Body of pancreas (tissue), 4 donors: ENCODE results near the gene CGNL1. TPM values are rescaled to one million over a fixed set of nuclear protein-coding genes. Genes with fewer than 3 reads are reported as not detected.

ENCODE experiments used
- ATAC-seq: fragments of 150-250 bp; one replicate; pipeline ENCODE4 v1.9.1; 2016
- DNase-seq, 4 donors: peaks; one replicate each; pipeline ENCODE4 v3.0.0-alpha.2; 2019
- H3K27ac ChIP-seq, 4 donors: fragments of 200-600 bp; sonication (generic); 1 replicate in 3 of 4; 2 replicates in 1 of 4; pipeline versions ENCODE4 v1.5.1 to v1.6.1; 2016 to 2019; ENCODE audit warnings: mild to moderate bottlenecking in 1 of 4, mixed read lengths in 1 of 4, moderate library complexity in 1 of 4
- H3K27me3 ChIP-seq, 2 donors: fragments of 200-600 bp; sonication (generic); one replicate each; pipeline ENCODE4 v1.6.0; 2016; ENCODE audit warnings: mild to moderate bottlenecking in 1 of 2
- H3K36me3 ChIP-seq, 2 donors: fragments of 200-600 bp; sonication (generic); replicated peaks in 1 of 2; 2 replicates each; pipeline ENCODE4 v1.5.1; 2016; ENCODE audit warnings: low read depth in 2 of 2; ENCODE audit not compliant: insufficient read depth in 1 of 2
- H3K4me1 ChIP-seq: fragments of 200-600 bp; sonication (generic); one replicate; pipeline ENCODE4 v1.6.0; 2016
- H3K4me3 ChIP-seq, 2 donors: fragments of 200-600 bp; sonication (generic); 1 replicate in 1 of 2; 2 replicates in 1 of 2; pipeline ENCODE4 v1.5.1; 2016 to 2019
- H3K9me3 ChIP-seq, 3 donors: fragments of 200-600 bp; sonication (generic); 1 replicate in 2 of 3; 2 replicates in 1 of 3; pipeline ENCODE4 v1.5.1; 2016
- POLR2A ChIP-seq, 3 donors: fragments of 450-650 bp; IDR thresholded peaks; one replicate each; pipeline ENCODE4 v1.6.1; 2016; ENCODE audit warnings: antibody characterized with exemption in 3 of 3, mild to moderate bottlenecking in 2 of 3
- WGBS, 2 donors: methylation state at CpG; one replicate each; pipeline ENCODE4 v1.1.5; 2017; 5-methylcytosine and 5-hydroxymethylcytosine counted together
- intact Hi-C: fragments of 100-400 bp; cut with DNase I; formaldehyde crosslinking; loops from one replicate; pipeline ENCODE4 v1.15.1; 2023
- total RNA-seq, 2 donors: library from RNA; depleted of rRNA; stranded (reverse); fragments of >200 nt; gene quantifications; one replicate each; pipeline ENCODE4 v1.1.0, GENCODE V29; 2016
- TF ChIP-seq, protein P1 (sequence below), 7 experiments: fragments of 450-650 bp in 4 of 7; fragments of 200-600 bp in 3 of 7; sonication (generic) in 3 of 7; IDR thresholded peaks; one replicate each; pipeline ENCODE4 v1.5.1; 2016 to 2019; ENCODE audit warnings: antibody characterized with exemption in 7 of 7

CGNL1 gene
- total RNA-seq, 2 donors from 2014 or later, result 24.7 to 30.6 TPM

DNA sequence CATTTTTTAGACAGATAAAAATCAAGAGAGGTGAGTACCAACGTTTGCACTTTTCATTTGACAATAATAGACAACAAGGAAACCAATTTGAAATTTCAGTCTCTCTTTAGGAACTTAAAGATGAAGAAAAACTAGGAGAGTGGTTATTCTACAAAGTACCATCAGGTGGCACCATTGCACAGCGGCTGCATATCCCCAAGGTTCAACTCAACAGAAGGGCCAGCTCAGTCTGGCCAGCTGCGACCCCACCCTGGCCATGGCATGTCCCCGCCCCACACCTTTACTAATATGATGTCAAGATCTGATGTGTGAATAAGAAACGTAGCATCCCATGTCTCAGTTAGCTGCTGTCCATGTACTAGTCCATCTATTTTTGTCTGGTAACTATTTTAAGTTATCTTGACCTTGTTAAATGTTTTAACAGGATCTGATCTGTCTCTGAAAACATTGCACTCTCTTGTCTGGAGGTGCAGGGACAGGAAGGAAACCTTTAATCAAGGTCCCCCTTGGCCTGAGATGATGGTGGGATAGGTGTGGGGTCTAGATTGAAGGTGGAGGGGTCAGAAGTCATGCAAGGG lies 35.5 kb upstream of the CGNL1 start:
- no peaks in the 10 kb centered on the region for H3K27me3 ChIP-seq
- WGBS, 2 donors, result 0 to 2% methylated on average over 5 of the region's 5 CpGs
- H3K4me3 ChIP-seq, result no peak overlapping the region
- DNase-seq (peak; percentile 55 to 61 (median 58)), ATAC-seq (peak; percentile 79)
- no peak overlapping the region for H3K27ac ChIP-seq
- intact Hi-C loops, result loop anchor here (10.0 kb wide), 1 partner anchor 94 kb away; no protein-coding TSS in a partner anchor
- no peaks in the 10 kb centered on the region for H3K36me3 ChIP-seq
- TF ChIP-seq, protein P1, sequence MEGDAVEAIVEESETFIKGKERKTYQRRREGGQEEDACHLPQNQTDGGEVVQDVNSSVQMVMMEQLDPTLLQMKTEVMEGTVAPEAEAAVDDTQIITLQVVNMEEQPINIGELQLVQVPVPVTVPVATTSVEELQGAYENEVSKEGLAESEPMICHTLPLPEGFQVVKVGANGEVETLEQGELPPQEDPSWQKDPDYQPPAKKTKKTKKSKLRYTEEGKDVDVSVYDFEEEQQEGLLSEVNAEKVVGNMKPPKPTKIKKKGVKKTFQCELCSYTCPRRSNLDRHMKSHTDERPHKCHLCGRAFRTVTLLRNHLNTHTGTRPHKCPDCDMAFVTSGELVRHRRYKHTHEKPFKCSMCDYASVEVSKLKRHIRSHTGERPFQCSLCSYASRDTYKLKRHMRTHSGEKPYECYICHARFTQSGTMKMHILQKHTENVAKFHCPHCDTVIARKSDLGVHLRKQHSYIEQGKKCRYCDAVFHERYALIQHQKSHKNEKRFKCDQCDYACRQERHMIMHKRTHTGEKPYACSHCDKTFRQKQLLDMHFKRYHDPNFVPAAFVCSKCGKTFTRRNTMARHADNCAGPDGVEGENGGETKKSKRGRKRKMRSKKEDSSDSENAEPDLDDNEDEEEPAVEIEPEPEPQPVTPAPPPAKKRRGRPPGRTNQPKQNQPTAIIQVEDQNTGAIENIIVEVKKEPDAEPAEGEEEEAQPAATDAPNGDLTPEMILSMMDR (IDR thresholded peaks at IDR 0.05), result peak; percentile 72 to 94 (median 88)
- no peak for TF ChIP-seq POLR2A (IDR thresholded peaks at IDR 0.05)
- H3K9me3 ChIP-seq, result no peaks in the 10 kb centered on the region
- H3K4me1 ChIP-seq, result peaks cover 14% of the 10 kb centered on the region

DNA sequence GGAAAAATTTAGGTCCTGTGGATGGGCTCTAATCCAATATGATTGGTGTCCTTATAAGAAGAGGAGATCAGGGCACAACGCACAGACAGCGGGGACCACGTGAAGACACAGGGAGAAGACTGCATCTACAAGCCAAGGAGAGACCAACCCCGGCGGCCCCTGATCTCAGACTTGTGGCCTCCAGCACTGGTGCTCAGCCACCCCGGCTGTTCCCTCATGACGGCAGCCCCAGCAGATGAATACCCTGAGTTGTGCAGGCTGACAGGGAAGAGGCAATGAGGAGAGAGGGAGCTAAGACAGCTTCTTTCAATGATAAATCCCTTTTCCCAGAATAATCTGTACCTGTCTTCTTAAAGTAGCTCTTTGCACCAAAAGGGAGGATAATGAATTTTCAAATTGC lies 33.3 kb upstream of the CGNL1 start:
- no peak for TF ChIP-seq POLR2A (IDR thresholded peaks at IDR 0.05)
- TF ChIP-seq, protein P1 (IDR thresholded peaks at IDR 0.05), result no peak
- Histone ChIP-seq H3K4me3 (no peak overlapping the region), H3K36me3 (no peaks in the 10 kb centered on the region), H3K4me1 (peaks cover 14% of the 10 kb centered on the region), H3K27ac (no peak overlapping the region), H3K9me3 (no peaks in the 10 kb centered on the region), H3K27me3 (no peaks in the 10 kb centered on the region)
- intact Hi-C loops, result loop anchor here (10.0 kb wide), 1 partner anchor 92 kb away; no protein-coding TSS in a partner anchor
- ATAC-seq (no peak), DNase-seq (no peak)
- WGBS, 2 donors, result 87 to 94% methylated on average over 7 of the region's 7 CpGs

- H3K27me3 ChIP-seq, result no peaks in the 10 kb centered on the region
- TF ChIP-seq, protein P1 (IDR thresholded peaks at IDR 0.05), result no peak
- TF ChIP-seq POLR2A (IDR thresholded peaks at IDR 0.05), result no peak
- peaks cover 14% of the 10 kb centered on the region for H3K4me1 ChIP-seq
- DNase-seq (no peak), ATAC-seq (no peak)
- WGBS, 2 donors, result 53 to 54% methylated on average over 4 to 6 of the region's 6 CpGs
- intact Hi-C loops, result loop anchor here (10.0 kb wide), 1 partner anchor 91 kb away; no protein-coding TSS in a partner anchor
- H3K36me3 ChIP-seq, result no peaks in the 10 kb centered on the region
- H3K9me3 ChIP-seq, result no peaks in the 10 kb centered on the region
- H3K4me3 ChIP-seq, result no peak overlapping the region
- no peak overlapping the region for H3K27ac ChIP-seq
Observed at GRCh38 chr15:57343498-57343897, 32.8 kb upstream of the CGNL1 start.

- Histone ChIP-seq H3K27ac (no peak overlapping the region), H3K27me3 (no peaks in the 10 kb centered on the region), H3K4me3 (no peak overlapping the region), H3K9me3 (no peaks in the 10 kb centered on the region), H3K36me3 (no peaks in the 10 kb centered on the region), H3K4me1 (peaks cover 14% of the 10 kb centered on the region)
- TF ChIP-seq, protein P1 (IDR thresholded peaks at IDR 0.05), result peak in 1 of 7 experiments; percentile 11
- no peak for TF ChIP-seq POLR2A (IDR thresholded peaks at IDR 0.05)
- intact Hi-C loops, result loop anchor here (10.0 kb wide), 1 partner anchor 91 kb away; no protein-coding TSS in a partner anchor
- DNase-seq (peak in 1 of 4 donors; percentile 40), ATAC-seq (no peak)
- 28 to 36% methylated on average over 9 of the region's 9 CpGs for WGBS, 2 donors
Observed at GRCh38 chr15:57344282-57344681, 32.0 kb upstream of the CGNL1 start.

GRCh38 chr15:57345584-57345983 lies 30.7 kb upstream of the CGNL1 start:
- no peak for ATAC-seq
- DNase-seq, result no peak
- Histone ChIP-seq H3K27me3 (no peaks in the 10 kb centered on the region), H3K4me3 (no peak overlapping the region), H3K9me3 (no peaks in the 10 kb centered on the region), H3K4me1 (peaks cover 14% of the 10 kb centered on the region), H3K27ac (no peak overlapping the region), H3K36me3 (no peaks in the 10 kb centered on the region)
- WGBS, 2 donors, result 65 to 88% methylated on average over 5 of the region's 5 CpGs
- TF ChIP-seq, protein P1 (IDR thresholded peaks at IDR 0.05), result peak in 4 of 7 experiments; percentile 12 to 35 (median 23)
- TF ChIP-seq POLR2A (IDR thresholded peaks at IDR 0.05), result no peak
- intact Hi-C loops, result loop anchor here (10.0 kb wide), 1 partner anchor 89 kb away; no protein-coding TSS in a partner anchor
